GM18498 (cell line): ENCODE measurements around the gene ARMC9.

Experiments used
- ATAC-seq: cut with Tn5 transposase; IDR thresholded peaks from one replicate; pipeline ENCODE4 v1.9.1; 2021; ENCODE audit warnings: mild to moderate bottlenecking, moderate library complexity; ENCODE audit not compliant: unreplicated experiment

Gene ARMC9

DNA sequence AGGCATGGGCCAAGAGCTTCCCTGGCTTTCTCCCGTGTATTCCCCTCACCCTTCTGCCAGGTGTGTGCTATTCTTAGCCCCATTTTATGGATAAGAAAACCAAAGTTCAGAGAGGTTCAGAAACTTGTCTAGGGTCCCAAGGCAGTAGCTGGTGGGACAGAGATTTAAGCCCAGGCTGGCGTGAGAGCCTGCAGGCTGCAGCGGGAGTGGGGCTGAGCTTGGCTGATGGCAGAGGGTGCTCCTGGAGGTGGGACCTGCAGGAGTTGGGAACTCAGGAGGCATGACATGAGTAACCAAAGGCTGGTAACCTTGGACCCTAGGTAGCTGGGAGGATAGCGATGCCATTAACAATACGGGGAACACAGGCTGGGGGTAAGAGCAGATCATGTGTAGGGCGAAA is 109.8 kb downstream of the ARMC9 start:
- no peak for ATAC-seq

DNA sequence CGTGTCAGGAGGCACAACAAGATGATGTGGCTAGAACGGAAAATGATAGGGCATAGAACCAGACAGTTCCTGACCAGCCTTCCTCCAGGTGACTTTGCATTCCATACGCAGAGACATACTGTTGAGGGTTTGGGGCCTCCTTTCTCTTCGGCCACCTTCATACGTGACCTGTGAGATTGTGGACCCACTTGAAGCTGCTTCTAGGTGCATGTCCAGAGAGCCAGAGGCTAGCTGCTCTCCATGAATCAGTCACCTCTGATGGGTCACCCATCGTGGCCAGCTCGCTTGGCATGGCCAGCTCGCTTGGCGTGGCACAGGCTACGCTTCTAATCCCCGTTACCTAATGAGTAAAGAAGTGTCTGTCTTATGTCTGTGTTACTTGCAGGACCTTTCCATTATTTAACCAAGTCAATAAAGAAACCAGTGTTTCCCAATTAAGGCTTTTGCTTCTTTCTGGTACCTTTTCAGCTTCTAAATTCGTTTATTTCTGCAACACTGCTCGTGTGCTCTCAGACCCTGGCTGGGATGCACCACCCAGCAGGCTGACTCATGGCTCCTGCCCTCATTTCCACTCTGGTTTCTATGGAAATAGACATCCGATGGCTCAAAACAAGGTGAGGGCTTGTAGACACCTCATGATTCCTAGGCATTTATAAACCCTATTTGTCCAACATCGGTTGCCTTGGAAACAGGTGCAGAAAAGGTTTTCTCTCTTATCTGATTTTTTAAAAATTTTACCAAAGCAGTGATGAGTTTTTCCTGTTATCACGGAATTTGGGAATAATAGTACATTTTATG is 110.4 kb downstream of the ARMC9 start:
- ATAC-seq = no peak

DNA sequence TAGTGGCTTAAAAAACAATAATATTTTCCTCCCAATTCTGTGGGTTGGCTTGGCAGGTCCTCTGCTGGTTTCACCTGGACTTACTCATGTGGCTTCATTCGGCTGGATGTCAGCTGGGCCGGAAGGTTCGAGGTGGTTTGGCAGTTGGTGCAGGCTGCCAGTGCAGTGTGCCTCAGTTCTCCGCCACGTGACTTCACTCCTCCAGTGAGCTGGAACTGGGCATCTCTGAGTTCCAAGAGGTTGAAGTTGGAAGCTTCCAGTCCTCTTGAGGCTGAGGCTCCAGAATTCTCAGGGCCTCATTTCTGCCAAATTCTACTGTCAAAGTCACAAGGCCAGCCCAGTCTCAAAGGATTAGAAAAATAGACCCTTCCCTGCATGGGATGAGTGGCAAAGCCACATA is 113.6 kb downstream of the ARMC9 start:
- ATAC-seq = no peak

GRCh38 chr2:231315896-231316295 is 117.5 kb downstream of the ARMC9 start:
- no peak for ATAC-seq

- no peak for ATAC-seq
These were observed 119.1 kb downstream of the ARMC9 start for GRCh38 chr2:231317579-231317978.

DNA sequence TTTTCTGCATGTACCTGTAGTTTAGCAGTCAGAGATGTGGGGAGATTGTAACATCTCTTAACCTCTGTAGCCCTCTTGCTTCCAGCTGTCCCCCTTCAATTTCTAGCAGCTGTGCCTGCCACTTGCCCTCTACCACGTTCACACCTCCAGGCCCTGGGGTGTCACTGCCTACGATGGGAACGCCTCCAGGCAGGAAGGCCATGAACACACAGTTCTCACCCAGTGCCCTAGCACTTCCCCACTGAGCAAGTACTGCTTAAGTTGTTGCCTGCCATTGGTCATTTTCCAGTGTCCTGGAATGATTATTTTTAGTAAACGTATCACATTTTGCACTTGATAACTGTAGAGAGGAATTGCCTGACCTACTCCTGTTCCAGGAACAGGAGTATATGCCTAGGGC is 120.0 kb downstream of the ARMC9 start:
- no peak for ATAC-seq

DNA sequence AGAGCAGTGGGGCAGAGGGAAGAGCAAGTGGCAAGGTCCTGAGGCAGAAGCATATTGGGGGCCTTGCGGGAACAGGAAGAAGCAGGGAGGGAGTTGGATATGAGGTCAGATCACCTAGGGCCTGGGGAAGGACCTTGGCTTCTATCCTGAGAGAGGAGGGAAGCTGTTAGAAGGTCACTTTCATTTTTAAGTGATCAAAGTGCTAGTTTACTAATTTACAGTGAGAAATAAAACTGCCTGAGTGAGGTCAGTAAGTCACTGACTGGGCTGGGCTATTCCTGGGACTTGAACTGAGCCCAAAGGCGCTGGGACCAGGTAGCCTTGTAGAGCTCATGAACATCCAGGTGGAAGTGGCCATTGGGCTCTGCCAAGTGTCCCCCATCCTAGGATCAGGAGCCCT is 120.5 kb downstream of the ARMC9 start:
- no peak for ATAC-seq

DNA sequence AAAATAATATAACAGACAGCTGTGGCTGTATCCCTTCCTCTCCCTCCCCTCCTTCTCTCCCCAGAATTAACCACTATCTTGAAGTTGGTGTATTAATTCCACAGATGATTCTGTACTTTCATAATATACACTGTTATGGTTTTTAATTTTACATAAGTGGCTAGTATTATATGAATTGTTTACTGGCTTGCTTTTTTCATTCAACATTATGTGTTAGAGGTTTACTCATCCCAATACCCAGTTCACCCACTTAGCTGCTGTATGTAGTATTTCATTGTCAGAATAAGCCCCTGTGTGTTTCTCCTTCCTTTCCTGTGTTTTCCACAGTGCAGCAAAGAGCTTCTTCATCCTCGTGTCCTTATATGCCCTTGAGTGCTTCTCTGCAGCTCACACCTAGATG is 121.4 kb downstream of the ARMC9 start:
- no peak for ATAC-seq

- ATAC-seq = no peak
These were observed 122.6 kb downstream of the ARMC9 start for GRCh38 chr2:231321021-231321420.

DNA sequence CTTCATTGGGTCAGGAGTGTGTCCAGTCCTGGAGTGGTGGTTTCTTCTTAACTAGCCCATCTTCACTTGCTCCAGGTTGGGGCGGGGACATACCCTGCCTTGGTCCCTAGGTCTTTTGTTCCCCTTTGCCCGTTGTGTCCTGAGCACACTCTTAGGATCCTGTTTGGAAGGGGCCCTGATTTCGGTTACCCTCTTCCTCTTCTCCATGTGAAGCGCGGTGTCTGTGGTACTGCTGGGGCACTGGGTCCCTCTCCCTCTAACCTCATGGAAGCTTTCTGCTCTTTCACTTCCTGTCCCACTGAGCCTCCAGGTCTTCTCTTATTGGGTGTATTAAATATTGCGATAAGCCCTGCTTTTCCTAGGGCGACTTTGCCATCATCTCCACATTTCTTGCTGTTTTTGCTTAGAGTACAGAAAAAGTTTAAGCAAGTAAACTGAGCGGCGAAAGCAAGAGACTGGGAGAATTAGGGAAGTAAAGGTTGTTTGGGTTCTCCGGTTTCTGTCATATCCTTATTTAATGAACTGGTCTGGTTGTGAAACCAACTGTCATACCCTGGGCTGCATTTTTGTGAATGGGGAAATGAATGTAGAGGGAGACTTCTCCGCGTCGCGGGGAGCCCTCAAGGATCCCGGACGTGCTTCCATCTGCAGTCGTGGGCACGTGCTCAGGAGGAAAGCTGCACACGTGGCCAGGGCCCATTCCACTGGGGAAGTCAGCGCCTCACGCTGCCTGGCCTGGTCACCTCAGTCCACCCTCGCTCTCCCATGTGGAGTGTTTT is 123.3 kb downstream of the ARMC9 start:
- ATAC-seq = no peak

DNA sequence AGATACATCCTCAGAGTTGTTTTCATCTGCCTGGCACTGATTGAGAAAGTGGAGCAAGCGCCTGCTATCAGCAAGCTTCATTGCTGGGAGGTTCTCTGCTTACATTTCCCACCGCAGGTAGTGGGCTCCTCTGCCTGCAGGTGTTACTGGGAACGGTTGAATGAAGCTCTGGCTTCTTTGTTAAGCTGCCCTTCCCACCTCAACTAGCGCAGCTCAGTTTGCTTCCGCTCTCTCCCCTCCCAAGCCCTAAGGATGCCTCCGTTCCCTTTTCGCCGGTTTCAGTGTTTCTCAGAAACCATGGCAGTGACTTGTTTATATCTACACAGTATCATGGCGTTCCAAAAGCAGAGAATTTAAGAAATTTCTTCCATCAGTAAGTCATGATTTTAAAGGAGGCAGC is 124.9 kb downstream of the ARMC9 start:
- ATAC-seq = no peak

GRCh38 chr2:231325826-231326225 is 127.4 kb downstream of the ARMC9 start:
- ATAC-seq = no peak

DNA sequence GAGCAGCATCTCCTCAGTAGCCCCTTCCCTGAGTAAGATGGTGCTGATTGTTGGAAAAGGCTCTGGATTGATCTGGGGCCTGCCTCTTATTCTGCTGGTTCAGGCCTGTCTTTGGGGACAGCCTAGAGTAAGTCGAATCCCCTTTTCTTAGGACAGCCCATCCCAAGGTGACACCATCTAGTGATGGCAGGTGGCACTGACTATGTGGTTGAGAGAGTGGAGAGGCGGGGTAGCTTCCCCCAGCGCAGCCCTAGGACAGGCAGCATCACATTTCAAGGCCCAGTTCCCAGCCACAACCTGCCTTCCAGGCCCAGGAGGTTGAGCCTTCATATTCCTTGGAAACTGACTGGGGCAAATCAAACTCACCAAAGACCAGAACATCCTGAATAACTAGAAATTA is 128.0 kb downstream of the ARMC9 start:
- ATAC-seq = no peak

- no peak for ATAC-seq
These were observed 131.9 kb downstream of the ARMC9 start for GRCh38 chr2:231330311-231330710.

- ATAC-seq = no peak
These were observed 133.1 kb downstream of the ARMC9 start for GRCh38 chr2:231331533-231331932.

- ATAC-seq = no peak
These were observed 134.0 kb downstream of the ARMC9 start for GRCh38 chr2:231332388-231332787.

GRCh38 chr2:231332872-231333500 is 134.6 kb downstream of the ARMC9 start:
- ATAC-seq = no peak

- no peak for ATAC-seq
These were observed 135.9 kb downstream of the ARMC9 start for GRCh38 chr2:231334179-231334930.

GRCh38 chr2:231334981-231335380 is 136.6 kb downstream of the ARMC9 start:
- ATAC-seq = no peak

DNA sequence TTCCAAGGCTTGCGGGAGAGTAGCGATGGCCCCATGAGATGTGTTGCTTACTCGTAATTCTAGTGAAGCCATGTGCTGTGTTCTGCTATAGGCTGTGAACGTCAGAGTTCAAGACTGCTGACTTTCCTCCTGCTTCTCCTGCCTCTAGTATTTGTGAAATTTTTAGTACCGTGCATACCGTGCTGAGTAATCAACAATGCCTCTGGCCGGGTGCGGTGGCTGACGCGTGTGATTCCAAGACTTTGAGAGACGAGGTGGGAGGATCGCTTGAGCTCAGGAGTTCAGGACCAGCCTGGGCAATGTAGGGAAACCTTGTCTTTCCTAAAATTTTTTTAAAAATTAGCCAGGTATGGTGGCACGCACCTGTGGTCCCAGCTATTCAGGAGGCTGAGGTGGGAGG is 137.2 kb downstream of the ARMC9 start:
- no peak for ATAC-seq

DNA sequence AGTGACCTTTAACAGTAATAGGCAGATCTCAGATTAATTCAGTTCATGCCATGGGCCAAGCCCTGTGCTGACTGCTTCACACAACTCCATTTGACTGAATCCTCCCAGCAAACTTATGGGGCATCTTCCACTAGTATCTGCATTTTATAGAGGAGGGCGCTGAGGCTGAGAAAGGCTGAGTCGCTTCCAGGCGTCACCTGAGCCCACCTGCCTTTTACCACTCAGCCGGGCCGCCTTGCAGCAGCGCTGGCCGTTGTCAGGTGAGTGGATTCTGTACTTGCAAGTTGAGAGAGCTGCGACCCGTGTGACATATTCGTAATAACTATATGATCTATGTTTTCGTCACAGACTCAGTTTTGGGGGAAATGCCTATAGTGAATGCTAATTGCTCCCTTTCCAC is 137.8 kb downstream of the ARMC9 start:
- ATAC-seq = no peak
